ENCODE results near the gene BMERB1.

DNA sequence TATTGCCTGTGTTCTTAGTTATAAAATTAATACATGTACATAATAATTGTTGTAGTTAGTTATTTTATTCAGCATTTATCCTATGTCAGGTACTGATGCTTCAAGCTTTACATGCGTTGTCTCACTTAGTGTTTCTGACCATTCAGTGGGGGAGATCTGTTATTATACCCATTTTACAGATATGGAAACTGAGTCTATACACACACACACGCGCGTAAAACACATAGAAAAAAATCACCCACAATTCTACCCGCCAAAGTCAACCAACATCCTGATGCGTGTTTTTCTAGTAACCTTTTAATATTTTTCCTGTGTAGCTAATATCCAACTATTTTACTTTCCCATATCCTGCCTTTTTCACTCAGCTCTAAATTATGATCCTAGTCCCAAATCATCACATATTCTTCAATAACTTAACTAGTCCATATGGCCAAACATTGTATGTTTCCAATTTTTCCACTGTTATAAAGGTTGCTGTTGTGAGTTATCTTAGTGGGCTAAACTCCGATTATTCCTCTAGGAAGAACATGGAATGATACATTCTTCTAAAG lies 48.4 kb downstream of the BMERB1 start:
- TF ChIP-seq, protein P1, sequence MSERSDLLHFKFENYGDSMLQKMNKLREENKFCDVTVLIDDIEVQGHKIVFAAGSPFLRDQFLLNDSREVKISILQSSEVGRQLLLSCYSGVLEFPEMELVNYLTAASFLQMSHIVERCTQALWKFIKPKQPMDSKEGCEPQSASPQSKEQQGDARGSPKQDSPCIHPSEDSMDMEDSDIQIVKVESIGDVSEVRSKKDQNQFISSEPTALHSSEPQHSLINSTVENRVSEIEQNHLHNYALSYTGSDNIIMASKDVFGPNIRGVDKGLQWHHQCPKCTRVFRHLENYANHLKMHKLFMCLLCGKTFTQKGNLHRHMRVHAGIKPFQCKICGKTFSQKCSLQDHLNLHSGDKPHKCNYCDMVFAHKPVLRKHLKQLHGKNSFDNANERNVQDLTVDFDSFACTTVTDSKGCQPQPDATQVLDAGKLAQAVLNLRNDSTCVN (CRISPR knock-in tag; IDR thresholded peaks at IDR 0.05): no peak
- TF ChIP-seq, protein P2, sequence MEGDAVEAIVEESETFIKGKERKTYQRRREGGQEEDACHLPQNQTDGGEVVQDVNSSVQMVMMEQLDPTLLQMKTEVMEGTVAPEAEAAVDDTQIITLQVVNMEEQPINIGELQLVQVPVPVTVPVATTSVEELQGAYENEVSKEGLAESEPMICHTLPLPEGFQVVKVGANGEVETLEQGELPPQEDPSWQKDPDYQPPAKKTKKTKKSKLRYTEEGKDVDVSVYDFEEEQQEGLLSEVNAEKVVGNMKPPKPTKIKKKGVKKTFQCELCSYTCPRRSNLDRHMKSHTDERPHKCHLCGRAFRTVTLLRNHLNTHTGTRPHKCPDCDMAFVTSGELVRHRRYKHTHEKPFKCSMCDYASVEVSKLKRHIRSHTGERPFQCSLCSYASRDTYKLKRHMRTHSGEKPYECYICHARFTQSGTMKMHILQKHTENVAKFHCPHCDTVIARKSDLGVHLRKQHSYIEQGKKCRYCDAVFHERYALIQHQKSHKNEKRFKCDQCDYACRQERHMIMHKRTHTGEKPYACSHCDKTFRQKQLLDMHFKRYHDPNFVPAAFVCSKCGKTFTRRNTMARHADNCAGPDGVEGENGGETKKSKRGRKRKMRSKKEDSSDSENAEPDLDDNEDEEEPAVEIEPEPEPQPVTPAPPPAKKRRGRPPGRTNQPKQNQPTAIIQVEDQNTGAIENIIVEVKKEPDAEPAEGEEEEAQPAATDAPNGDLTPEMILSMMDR (IDR thresholded peaks at IDR 0.05 in 2 of 3, conservative IDR thresholded peaks at IDR 0.05 in 1 of 3; ENCODE audit: insufficient read depth in 2 of 3, low read depth in 1 of 3, low read length in 3 of 3): no peak
- no peak for TF ChIP-seq EP300 (IDR thresholded peaks at IDR 0.05; ENCODE audit: low read length)
- no peak for TF ChIP-seq CHD4 (IDR thresholded peaks at IDR 0.05; ENCODE audit: insufficient read depth, insufficient replicate concordance, low read depth, low read length, poor library complexity, severe bottlenecking)

Data from K562 (cell line).